Esophagus squamous epithelium (tissue), 4 donors: ENCODE measurements around the gene NLE1.

Source experiments
- POLR2A ChIP-seq, 4 donors: fragments of 450-650 bp; IDR thresholded peaks; one replicate each; pipeline ENCODE4 v1.6.1; 2017; ENCODE audit warnings: antibody characterized with exemption in 4 of 4, mild to moderate bottlenecking in 4 of 4, moderate library complexity in 3 of 4
- TF ChIP-seq, protein P1 (sequence below), 6 experiments: fragments of 450-650 bp in 4 of 6; fragments of 200-600 bp in 2 of 6; sonication (generic) in 2 of 6; IDR thresholded peaks; one replicate each; pipeline ENCODE4 v1.5.1; 2016 to 2019; ENCODE audit warnings: antibody characterized with exemption in 6 of 6, mild to moderate bottlenecking in 4 of 6, moderate library complexity in 4 of 6

DNA sequence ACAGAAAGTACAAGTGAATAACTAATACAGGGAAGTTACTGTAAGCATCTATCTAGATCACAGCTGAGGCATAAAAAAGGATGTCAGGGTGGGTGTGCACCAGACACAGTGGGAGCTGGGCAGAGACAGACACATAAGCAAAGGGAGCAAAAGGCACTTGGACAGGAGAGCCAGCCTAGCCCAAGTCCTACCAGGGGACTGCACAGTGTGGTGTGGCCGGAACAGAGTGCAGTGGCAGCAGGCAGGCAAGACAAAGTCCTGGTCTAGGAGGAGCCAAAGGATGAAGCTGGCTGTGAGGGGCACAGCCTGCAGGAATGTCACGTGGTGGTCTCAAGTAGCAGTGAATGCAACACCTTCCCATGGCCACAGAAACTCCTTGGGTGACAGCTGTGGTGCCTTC is 44.3 kb downstream of the NLE1 start:
- TF ChIP-seq, protein P1, sequence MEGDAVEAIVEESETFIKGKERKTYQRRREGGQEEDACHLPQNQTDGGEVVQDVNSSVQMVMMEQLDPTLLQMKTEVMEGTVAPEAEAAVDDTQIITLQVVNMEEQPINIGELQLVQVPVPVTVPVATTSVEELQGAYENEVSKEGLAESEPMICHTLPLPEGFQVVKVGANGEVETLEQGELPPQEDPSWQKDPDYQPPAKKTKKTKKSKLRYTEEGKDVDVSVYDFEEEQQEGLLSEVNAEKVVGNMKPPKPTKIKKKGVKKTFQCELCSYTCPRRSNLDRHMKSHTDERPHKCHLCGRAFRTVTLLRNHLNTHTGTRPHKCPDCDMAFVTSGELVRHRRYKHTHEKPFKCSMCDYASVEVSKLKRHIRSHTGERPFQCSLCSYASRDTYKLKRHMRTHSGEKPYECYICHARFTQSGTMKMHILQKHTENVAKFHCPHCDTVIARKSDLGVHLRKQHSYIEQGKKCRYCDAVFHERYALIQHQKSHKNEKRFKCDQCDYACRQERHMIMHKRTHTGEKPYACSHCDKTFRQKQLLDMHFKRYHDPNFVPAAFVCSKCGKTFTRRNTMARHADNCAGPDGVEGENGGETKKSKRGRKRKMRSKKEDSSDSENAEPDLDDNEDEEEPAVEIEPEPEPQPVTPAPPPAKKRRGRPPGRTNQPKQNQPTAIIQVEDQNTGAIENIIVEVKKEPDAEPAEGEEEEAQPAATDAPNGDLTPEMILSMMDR (IDR thresholded peaks at IDR 0.05), result no peak
- TF ChIP-seq POLR2A (IDR thresholded peaks at IDR 0.05), result no peak
